ENCODE data around the gene TTC14. TPM values are rescaled to one million over a fixed set of nuclear protein-coding genes. Genes with fewer than 3 reads are reported as not detected.
"Not testable (repeated sequence)": the region's sequence is repeated elsewhere in the genome, so short reads cannot be mapped to it uniquely, and the experiment has no call there.

TTC14 gene
- total RNA-seq, 2 donors from 2014 or later = 20.7 to 26.0 TPM

DNA sequence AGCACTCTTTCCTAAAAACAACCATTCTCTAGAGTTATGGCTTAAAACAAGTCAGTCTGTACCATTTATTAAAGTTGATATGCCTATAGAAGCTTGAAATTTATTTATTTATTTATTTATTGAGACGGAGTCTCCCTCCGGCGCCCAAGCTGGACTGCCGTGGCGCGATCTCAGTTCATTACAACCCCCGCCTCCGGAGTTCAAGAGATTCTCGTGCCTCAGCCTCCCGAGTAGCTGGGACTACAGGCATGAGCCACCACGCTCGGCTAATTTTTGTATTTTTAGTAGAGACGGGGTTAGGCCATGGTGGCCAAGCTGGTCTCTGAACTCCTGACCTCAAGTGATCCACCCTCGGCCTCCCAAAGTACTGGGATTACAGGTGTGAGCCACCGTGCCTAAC is 1.5 kb upstream of the TTC14 start:
- Histone ChIP-seq H3K36me3 (peaks cover 5% of the 10 kb centered on the region), H3K9ac (ENCODE audit: low read depth in 2 of 2, low read length in 2 of 2) (no peak overlapping the region), H3K27me3 (no peaks in the 10 kb centered on the region), H3K4me3 (no peak overlapping the region), H3K27ac (no peak overlapping the region), H3K9me3 (no peaks in the 10 kb centered on the region), H3K4me1 (peaks cover 5% of the 10 kb centered on the region)
- no peak for DNase-seq
- intact Hi-C loops (cut with DNase I) = no loop called here
- TF ChIP-seq, protein P1, sequence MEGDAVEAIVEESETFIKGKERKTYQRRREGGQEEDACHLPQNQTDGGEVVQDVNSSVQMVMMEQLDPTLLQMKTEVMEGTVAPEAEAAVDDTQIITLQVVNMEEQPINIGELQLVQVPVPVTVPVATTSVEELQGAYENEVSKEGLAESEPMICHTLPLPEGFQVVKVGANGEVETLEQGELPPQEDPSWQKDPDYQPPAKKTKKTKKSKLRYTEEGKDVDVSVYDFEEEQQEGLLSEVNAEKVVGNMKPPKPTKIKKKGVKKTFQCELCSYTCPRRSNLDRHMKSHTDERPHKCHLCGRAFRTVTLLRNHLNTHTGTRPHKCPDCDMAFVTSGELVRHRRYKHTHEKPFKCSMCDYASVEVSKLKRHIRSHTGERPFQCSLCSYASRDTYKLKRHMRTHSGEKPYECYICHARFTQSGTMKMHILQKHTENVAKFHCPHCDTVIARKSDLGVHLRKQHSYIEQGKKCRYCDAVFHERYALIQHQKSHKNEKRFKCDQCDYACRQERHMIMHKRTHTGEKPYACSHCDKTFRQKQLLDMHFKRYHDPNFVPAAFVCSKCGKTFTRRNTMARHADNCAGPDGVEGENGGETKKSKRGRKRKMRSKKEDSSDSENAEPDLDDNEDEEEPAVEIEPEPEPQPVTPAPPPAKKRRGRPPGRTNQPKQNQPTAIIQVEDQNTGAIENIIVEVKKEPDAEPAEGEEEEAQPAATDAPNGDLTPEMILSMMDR (IDR thresholded peaks at IDR 0.05) = no peak

DNA sequence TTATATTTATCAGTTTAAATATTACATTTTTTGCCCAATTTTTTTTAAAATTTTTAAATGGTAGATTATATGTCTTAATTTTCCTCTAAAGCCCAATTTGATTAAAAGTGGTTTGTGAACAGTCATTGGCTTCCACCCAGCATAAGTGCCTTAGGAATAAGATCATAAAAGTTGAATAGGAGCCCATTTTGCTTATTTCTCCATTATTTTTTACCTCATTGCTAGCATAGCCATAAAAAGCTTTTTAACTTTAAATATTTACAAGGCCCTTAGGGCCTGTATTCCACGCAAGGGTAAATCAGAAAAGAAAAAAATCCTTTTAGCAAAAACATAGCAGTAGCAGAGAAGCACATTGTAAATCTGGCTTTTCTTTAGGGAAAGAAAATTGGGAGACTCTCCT is 9.0 kb downstream of the TTC14 start:
- intact Hi-C loops (cut with DNase I) = no loop called here
- H3K27me3 ChIP-seq = no peaks in the 10 kb centered on the region
- H3K27ac ChIP-seq = no peak overlapping the region
- TF ChIP-seq, protein P1 (IDR thresholded peaks at IDR 0.05) = no peak
- DNase-seq = no peak
- H3K9ac ChIP-seq (ENCODE audit: low read depth in 2 of 2, low read length in 2 of 2) = no peak overlapping the region
- no peak overlapping the region for H3K4me3 ChIP-seq
- H3K4me1 ChIP-seq = no peaks in the 10 kb centered on the region
- no peaks in the 10 kb centered on the region for H3K9me3 ChIP-seq
- peaks cover 21% of the 10 kb centered on the region for H3K36me3 ChIP-seq

DNA sequence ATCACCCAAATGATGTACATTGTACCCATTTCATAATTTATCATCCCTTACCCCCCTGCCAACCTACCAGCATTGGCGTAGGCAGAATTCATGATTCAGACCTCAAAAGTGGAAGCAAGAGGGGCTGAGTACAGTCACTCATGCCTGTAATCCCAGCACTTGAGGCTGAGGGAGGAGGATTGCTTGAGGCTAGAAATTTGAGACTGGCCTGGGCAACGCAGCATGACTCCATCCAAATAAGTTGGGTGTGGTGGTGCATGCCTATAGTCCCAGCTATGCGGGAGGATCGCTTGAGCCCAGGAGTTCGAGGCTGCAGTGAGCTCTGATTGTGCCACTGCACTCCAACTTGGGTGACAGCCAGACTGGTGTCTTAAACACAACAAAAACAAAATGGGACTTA is 10.4 kb downstream of the TTC14 start:
- TF ChIP-seq, protein P1 (IDR thresholded peaks at IDR 0.05) = no peak

DNA sequence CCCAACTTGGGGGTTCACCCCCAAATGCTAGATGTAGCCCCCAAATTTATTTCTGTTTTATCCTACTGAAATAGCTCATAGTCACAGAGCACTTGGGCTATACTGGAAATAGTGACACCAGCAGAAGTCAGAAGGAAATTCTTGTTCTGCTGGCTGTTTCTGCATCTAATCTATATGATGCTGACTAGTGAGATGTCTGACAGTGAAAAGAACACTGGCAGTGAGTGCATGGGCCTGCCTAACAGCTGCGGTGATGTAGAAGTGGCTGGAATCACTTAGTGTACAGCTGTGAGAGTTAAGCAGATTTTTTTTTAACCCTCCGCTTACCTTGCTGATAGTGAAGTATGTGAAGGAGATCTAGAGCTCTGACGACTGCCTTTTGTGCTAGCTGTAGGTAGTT is 14.0 kb downstream of the TTC14 start:
- H3K27ac ChIP-seq = no peak overlapping the region
- H3K36me3 ChIP-seq = peaks cover 8% of the 10 kb centered on the region
- intact Hi-C loops (cut with DNase I) = no loop called here
- no peaks in the 10 kb centered on the region for H3K4me1 ChIP-seq
- TF ChIP-seq, protein P1 (IDR thresholded peaks at IDR 0.05) = no peak
- no peak overlapping the region for H3K9ac ChIP-seq (ENCODE audit: low read depth in 2 of 2, low read length in 2 of 2)
- H3K4me3 ChIP-seq = no peak overlapping the region
- H3K9me3 ChIP-seq = no peaks in the 10 kb centered on the region
- no peak for DNase-seq
- H3K27me3 ChIP-seq = no peaks in the 10 kb centered on the region

More for the DNA sequence above, 10.4 kb downstream of the TTC14 start:
- H3K4me3 ChIP-seq = no peak overlapping the region
- no peaks in the 10 kb centered on the region for H3K27me3 ChIP-seq
- intact Hi-C loops (cut with DNase I) = no loop called here
- no peak overlapping the region for H3K27ac ChIP-seq
- peaks cover 16% of the 10 kb centered on the region for H3K36me3 ChIP-seq
- no peaks in the 10 kb centered on the region for H3K9me3 ChIP-seq
- no peaks in the 10 kb centered on the region for H3K4me1 ChIP-seq
- no peak overlapping the region for H3K9ac ChIP-seq (ENCODE audit: low read depth in 2 of 2, low read length in 2 of 2)
- no peak for DNase-seq

DNA sequence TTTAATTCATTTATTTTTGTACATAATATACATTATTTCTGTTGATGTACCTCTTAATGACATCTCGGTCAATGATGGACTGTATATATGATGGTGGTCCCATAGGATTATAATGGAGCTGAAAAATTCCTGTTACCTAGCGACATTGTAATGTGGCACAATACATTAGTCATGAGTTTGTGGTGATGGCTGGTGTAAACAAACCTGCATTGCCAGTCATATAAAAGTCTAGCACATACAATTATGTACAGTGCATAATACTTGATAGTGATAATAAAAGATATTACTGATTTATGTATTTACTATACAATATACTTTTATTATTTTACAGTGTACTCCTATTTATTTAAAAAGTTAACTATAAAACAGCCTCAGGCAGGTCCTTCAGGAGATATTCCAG is 15.1 kb downstream of the TTC14 start:
- Histone ChIP-seq H3K4me1 (no peaks in the 10 kb centered on the region), H3K27me3 (no peaks in the 10 kb centered on the region), H3K36me3 (no peaks in the 10 kb centered on the region), H3K9me3 (no peaks in the 10 kb centered on the region), H3K9ac (ENCODE audit: low read depth in 2 of 2, low read length in 2 of 2) (no peak overlapping the region), H3K27ac (no peak overlapping the region), H3K4me3 (no peak overlapping the region)
- intact Hi-C loops (cut with DNase I) = no loop called here
- TF ChIP-seq, protein P1 (IDR thresholded peaks at IDR 0.05) = no peak
- DNase-seq = no peak

DNA sequence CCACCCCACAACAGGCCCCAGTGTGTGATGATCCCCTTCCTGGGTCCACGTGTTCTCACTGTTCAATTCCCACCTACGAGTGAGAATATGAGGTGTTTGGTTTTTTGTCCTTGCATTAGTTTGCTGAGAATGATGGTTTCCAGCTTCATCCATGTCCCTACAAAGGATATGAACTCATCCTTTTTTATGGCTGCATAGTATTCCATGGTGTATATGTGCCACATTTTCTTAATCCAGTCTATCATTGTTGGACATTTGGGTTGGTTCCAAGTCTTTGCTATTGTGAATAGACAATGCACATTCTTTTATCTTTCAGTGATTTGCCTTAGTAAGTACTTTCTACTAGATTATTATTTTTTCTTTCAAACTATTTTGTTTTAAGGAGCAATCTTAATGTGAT is 16.6 kb downstream of the TTC14 start:
- H3K9ac ChIP-seq (ENCODE audit: low read depth in 2 of 2, low read length in 2 of 2); H3K27me3 ChIP-seq; intact Hi-C loops (cut with DNase I); H3K4me1 ChIP-seq; H3K36me3 ChIP-seq; H3K27ac ChIP-seq; DNase-seq; H3K4me3 ChIP-seq; H3K9me3 ChIP-seq: not testable (repeated sequence)
